Measurements from ENCODE around the gene JARID2.

Gene JARID2

DNA sequence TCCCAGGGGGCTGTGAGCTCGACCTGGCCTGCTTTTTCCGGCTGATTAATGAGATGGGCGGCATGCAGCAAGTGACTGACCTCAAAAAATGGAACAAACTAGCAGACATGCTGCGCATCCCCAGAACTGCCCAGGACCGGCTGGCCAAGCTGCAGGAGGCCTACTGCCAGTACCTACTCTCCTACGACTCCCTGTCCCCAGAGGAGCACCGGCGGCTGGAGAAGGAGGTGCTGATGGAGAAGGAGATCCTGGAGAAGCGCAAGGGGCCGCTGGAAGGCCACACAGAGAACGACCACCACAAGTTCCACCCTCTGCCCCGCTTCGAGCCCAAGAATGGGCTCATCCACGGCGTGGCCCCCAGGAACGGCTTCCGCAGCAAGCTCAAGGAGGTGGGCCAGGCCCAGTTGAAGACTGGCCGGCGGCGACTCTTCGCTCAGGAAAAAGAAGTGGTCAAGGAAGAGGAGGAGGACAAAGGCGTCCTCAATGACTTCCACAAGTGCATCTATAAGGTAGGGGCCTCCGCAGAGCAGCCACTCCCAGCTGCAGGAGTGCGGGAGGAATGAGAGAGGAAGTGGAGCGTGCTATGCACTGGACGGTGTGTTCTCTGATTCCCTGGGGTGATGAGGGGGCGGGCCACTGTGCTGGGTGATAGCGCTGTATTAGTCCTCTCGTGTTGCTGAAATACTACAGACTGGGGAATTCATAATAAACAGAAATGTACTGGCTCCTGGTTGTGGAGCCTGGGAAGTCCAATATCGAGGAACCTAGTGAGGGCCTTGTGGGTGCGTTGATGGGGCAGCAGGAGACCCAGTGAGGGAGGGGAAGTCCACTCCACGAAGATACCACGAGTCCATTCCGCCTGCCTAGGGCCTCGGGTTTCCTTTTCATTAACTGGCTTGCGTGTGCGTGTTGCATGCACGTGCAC is 255.3 kb downstream of the JARID2 start:
- no peak for DNase-seq

DNA sequence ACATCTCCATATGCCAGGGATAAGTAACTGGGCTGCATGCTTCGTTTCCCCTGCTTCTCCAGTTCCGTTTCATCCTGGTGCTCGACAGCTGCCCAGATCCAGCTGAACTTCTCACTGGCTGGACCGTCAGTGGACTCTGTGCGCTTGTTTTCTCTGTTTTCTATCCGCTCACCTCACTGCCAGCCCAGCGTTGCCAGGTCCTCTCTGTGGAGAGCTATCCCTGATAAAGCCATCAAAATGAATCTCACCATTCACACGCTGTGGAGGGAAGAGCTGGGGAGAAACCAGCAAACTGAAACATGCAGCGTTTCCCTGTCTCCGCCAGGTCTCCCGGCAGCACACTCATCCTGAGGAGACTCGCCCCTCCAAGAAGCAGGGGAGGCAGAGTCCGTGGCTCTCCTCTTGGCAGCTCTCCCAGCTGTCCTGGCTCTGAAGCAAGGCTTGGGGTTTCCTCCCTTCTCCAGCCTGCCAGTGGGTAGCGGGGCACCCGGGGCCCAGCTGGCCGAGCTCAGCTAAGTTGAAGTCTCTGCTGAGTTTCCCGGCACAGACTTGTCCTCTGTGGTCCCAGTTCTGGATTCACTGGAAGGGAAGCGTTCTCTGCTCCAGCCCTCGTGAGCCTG is 256.1 kb downstream of the JARID2 start:
- DNase-seq = no peak

DNA sequence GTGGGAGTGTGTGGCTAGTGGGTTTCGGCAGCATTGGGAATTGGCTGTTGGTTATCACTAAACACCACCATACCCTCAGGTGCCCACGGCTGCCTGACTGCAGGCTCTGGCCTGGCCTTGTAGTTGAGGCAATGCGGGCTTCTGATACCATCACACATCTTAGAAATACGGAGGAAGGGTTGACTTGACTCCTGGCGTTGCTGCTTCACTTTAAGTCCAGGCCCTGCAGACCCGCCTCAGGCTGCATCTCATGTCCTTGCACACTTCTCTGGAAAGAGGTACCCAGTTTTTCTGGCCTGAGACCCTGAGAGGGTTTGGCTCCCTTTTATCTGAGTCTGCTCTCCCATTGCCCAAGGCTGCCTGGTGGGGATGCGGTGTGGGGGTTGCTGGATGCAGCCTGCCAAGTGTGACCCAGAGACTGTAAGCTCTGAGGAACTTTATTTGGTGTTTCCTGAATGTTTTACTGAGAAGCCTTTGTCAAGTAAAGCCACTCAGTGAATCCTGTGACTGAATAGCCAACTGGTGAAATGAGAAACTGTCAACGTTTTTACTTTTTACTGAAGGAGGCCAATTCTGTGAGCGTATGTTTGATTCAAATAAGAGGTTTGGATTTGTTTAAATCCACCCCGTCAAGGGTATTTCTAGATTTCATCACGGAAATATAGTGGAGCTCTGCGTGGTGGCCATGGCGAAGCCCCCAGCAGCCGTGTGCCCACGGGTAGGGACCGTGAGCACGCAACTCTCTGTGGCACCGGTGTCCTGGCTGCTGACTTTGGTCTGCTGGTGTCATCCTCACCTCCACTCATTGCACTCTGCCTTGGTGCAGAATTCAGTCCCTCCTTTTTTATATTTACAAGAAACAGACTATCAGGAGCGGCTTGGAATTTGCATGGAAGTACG is 256.8 kb downstream of the JARID2 start:
- DNase-seq = no peak

DNA sequence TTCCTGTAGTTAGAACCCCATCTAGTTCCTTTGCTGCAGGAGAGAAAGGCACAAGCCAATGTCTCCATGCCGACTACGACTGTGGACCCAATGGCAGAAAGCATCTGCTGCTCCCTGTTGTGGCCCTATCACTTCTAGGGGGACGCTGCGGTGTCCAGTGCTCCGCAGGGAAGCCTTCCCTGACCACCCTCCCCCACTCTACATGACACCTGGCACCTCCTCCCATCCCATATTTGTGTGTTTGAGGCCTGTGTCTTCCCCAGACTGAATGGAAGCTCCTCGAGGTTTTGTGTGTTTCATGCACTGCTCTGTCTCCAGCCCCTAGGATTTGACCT is 257.4 kb downstream of the JARID2 start:
- no peak for DNase-seq

DNA sequence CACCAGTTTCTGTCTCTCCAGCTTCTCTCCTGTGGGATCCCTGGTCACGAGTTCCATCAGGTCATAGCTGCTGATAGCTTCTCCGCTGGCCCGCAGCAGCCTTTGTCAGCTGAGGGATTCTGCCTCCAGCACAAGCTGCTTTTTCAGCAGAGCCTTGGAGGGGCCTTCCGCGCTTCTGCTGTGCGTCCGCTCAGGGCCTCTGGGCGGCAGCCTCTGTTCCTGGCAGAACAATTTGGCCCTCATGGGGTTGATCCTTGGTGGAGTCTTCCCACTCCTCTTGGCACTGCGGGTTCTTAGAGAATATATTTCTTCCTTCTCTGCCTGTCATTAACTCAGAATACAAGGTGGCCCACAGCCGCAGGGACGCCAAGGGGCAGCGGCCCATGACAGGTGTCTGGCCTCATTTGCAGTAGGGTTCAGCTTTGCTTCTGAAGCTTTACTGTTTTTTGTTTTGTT is 258.2 kb downstream of the JARID2 start:
- DNase-seq = no peak

DNA sequence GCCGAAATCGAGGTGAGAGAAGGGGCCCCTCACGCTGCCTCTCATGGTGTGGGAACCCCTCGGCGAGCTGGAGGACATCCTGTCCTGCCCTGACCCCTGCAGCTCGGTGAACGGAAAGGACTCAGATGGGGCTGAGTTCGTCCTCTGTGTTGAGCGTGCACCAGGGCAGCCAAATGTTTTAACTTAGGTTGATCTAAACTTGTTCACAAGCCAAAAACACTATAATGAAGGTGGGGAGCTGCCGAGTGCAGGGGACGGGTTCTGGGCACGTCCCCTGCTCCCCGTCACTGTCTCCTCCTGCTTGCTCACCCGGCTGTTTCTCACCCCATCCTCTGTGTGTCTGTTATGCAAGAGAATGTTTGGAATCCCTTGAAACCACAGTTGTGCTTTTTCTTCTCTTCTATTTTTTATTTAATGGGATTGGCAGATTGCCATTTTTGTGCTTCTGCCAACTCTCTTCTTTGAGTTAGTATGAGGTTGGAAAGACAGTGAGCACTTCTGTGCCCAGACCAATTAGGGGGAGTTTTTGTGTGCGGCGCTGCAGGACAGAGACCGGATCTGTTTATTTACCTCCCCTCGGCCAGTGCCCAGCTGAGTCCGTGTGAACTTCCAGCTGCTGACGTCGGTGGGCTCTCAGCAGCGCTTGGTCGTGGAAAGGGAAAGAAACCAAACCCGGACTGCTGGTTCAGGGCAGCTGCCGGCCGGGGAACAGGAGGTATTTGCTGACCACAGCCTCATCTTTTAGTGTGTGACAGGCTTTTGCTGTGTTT is 258.9 kb downstream of the JARID2 start:
- peak; percentile 18 for DNase-seq

DNA sequence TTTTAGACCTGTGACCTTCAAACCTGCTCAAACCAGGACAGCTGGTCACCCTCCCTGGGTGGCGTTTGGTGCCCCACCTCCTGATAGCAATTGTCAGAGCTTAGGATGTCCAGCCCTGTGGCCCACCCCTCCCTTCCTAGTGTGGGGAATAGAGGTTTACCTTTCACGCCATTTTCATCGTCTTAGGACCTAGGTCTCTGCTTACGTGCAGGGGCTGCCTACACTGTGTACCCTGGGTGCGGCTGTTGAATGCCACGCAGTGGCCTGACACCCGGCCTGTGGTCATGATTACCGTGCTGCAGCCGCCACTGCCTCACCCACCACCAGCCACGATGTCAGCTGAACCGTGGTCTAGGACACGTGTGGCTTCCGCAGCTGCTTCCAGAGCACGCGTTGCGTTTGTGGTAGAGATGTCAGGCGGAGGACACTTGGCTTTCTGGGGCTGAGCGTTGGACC is 259.6 kb downstream of the JARID2 start:
- no peak for DNase-seq

DNA sequence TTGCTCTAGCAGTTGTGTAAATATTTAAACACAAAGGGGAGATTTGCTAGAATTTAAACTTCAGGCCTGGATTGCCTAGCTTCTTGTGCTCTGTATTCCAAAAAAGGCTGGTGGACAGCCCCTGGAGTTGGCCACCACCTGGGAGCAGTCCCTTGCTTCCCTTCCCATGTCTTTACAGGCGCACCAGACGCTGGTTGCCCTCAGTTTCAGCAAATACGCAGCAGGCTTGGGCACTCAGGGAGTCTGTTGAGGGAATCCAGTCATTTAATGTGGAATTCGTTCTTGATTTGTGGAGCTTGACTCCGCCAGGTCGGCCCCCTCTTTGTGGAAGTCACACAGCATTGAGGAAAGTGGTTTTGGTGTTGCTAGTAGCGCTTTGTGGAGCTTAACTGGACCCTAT is 260.2 kb downstream of the JARID2 start:
- DNase-seq = no peak

DNA sequence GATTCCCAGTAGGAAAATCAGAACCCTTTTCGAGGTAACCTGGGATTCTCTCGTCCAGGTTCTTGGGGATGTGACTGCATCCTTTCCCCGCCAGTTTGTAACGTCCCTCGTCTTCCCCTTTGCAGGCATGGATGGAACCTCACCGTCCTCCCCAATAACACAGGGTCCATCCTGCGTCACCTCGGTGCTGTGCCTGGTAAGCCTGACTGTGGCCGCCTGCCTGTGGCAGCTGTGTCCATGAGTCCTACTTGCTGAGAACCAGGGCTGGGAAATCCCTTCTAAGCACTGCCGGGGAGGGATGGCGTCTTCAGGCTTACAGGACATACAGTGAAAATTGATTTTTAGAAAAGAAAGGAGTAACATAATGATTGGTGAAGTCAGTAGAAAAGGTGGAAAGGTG is 261.4 kb downstream of the JARID2 start:
- no peak for DNase-seq

DNA sequence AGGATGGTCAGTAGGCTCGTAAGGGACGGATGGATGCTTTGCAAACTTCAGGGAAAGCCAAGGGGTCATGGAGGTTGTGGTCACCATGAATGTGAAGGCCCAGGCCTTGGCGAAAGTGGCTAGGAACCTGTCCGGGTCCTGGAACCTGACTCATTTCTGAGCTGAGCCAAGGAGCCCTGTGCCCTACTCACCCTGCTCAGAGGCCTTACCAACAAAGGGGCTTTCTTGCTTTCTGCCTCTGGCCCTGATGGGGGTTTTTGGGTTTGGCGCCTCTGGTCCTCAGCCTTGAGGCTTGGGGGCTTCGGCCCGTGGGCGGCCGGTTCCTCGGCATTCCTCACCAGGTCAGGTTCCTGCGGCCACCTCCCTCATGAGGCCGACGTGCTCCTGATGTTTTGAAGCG is 261.9 kb downstream of the JARID2 start:
- DNase-seq = no peak

DNA sequence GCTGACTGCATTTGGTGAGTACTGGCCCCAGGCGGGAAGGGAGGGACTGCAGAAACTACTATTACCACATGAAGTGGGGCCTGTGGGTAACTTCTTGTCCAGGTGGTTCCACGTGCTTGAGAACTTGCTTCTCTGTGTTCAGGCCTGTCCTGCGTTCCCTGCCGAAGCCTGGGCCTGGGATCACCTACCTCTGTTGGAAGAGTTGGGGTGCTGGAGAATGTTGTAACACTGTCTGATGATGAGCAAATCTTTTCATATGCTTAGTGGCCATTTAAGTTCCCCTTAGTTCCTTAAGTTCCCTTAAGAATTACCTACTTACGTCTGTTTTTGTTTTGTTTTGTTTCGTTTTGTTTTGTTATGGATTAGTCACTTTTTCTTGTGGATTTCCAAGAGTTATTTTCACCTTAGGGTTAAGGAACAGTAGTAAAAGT is 262.6 kb downstream of the JARID2 start:
- no peak for DNase-seq

DNA sequence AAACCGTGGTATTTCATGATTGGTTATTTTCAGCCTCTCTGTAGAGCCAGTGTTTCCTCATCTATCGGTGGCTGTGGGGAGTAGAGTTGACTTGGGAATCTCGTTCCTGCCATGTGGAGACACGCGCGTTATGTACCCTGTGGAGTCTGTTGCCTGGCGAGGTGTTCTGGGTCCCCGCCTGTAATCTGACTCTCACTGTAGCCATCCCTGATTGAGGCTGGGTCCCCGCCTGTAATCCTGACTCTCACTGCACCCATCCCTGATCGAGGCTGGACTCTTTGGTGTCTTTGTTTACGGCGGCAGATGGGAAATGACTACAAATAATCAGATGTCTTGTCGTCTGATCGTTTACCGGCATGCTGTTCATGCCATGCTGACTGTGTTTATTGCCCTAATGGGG is 263.1 kb downstream of the JARID2 start:
- no peak for DNase-seq

DNA sequence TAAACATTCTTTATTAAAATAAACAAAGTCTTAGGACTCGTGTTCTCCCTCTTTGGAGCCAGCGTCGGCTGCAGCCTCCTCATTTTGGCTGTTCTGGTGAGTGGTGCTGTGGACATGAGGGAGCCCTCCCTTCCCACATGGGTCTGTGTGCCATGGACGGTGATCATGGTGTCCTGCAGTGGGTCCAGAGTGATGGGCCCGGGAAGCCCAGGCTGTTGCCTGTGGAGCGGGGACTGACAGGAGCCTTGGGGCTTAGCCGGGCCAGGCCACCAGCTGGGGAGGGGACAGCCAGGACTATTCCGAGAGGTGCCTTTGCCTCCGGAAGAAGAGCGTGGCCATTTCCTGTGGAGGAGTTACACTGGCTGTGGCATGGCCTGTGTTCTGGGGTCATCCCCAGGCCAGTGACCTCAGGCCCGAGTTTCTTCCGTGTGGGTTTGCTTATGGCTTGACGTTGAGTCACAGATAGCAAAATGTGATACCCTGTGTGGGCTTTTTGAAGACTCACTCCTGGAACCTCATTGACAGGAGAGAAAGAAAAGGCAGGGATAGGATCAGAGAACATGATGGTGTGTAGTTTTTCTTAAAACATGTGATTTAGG is 263.6 kb downstream of the JARID2 start:
- DNase-seq = no peak

DNA sequence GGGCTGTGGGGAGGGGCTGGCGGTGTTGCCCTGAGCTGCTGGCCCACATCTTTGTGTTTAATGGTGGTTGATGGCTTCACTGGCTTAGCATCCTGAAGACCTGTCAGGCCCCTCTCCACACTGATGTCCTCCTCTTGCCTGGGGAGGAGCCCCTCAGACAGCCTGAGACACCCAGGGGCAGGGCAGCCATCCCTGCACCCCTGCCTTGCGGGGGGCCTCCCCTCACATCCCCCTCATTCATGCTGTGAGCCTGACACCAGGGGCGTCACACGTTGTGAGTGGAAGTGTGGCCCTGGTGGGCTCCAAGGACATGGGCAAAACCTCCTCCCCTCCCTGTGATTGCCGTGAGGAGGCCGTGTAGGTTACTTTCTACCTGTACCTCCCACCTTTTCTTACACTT is 264.3 kb downstream of the JARID2 start:
- no peak for DNase-seq

DNA sequence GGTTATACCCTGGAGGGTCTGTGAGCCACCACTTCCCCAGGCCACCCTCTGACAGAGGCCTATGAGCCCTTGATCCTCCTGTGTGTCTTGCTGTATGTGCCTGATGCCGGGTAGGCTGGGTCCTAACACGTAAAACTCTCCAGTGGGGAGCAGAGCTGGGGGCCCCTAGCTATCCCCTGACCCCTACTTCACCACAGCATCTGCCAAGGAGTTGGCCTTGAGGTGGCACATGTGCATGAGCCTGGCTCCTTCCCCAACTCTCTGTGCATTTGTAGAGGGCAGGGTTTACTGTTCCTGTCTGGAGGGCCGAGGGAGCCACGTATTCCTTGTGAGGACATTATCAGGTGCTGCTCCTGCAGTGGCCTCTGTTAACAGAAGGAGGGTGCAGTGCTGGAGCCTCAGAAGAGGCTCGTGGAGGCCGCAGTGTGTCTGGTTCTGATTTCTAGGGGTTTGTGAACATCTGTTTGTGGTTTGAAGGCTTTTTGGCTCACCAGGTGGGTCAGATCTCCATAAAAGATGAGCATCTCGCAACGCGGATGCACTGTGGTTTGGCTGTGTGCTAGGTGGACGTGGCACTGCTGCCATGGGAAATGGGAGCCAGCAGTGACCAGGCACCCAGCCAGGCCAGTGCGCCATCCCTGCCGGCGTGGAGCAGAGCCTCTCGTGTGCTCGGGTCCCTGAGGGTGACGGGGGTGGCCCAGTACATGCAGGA is 264.8 kb downstream of the JARID2 start:
- no peak for DNase-seq

DNA sequence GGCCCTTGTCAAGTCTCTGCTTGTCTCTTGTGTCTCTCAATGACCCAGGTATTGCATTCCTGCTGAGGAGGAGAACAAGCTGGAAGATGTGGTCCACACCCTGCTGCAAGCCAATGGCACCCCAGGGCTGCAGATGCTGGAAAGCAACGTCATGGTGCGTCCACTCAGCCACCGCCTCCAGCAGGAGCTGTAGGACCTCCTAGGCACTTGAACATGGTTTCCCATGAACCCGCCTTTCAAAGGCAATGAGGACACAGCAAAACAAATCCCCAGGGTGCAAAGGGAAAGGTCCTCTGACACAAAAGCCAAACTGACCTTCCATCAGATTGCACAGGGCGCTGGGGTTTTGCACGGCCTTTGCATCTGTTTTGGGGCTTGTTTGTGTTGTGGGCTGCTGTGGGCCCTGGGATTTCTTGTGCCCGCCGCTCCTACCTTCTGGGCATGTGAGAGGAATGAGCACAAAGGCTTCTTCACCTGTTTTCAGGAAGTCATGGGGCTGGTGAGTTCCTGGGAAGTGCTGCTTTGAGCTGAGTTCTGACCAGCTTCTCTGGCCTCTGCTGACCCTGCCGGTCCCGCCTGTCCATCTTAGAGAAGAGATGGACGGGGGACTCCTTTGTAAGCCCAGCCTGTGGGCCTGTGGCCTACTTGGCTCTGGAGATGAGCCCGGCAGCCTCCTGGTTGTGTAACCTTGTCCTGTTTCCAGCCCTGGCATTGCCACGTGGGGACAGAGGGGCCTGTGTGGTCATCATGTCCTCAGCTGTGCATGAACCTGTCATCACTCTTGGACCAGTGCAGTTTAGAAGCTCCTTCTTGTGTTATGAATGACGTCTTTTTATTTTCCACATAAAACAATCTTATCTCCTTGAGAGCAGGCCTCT is 265.6 kb downstream of the JARID2 start:
- no peak for DNase-seq

DNA sequence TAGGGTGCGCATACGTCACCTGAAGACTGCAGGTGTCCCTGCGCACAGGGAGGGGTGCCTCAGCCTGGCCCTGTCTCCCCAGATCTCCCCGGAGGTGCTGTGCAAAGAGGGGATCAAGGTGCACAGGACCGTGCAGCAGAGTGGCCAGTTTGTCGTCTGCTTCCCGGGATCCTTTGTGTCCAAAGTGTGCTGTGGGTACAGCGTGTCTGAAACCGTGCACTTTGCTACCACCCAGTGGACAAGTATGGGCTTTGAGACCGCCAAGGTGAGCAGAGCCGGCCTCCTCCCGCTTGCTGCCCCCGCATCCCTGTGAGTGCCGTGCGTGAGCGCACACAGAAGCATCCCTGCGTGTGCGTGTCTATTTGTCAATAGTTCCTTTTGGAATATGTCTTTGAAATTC is 266.3 kb downstream of the JARID2 start:
- DNase-seq = no peak

DNA sequence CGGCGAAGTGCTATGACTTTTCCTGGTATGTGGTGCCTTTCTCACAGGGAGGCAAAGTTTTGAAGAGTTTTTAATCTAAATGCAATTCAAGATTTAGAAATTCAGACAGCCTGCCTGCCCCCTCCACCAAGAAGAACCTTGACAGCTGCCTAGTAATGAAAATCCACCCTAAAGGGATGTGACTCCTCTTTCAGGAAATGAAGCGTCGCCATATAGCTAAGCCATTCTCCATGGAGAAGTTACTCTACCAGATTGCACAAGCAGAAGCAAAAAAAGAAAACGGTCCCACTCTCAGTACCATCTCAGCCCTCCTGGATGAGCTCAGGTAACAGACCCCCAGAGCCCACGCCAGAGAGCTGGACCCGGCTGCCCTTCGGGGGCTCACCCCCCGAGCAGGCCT is 266.9 kb downstream of the JARID2 start:
- DNase-seq = no peak

DNA sequence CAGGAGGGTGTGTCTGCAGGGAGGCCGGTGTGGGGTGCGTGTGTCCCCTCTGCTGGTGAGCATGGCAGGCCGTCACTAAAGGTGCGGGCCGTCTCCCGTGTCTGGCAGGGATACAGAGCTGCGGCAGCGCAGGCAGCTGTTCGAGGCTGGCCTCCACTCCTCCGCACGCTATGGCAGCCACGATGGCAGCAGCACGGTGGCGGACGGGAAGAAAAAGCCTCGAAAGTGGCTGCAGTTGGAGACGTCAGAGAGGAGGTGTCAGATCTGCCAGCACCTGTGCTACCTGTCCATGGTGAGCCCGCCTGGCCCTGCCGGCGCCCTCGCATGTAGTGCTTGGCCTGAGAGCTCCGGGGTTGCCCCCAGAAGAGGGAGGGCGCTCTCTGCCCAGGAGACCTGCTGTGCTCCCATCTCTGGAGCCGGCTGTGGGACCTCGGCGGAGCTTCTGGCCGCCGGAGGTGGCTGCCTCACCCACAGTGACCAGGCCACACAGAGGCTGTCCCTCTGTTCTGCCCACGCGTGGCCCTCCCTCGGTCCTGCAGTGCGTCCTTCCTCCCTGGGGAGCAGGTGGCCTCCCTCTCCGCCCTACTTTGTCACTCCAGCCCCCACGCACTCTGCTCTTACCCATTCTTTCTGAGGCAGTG is 267.4 kb downstream of the JARID2 start:
- no peak for DNase-seq

Measured in RPMI8226 (cell line).